GM21825 (cell line): ENCODE data around the gene PCYT1A.

Experiments used
- ATAC-seq: cut with Tn5 transposase; IDR thresholded peaks from one replicate; pipeline ENCODE4 v1.9.1; 2021; ENCODE audit warnings: mild to moderate bottlenecking, moderate library complexity; ENCODE audit not compliant: unreplicated experiment

Gene PCYT1A

GRCh38 chr3:196238612-196239560 is 48.6 kb downstream of the PCYT1A start:
- ATAC-seq, result no peak

DNA sequence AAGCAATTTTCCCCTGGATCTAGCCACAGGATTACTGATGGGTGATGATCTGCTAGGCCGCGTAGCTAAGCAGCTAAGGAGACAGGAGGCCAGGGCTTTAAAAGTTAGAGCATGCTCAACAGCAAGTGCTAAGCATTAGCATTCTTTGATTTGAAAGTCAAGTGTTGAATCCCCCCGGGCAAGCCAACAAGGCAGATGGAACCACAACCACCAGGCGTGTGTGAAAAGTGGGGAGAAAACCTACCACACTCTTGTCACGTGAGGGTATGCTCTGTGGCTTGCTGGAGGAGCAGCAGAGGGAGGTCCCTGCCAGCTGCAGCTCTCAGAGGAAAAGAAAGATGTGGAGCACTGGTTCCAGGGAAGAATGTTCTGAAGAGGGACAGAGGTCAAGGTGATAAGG is 50.3 kb downstream of the PCYT1A start:
- peak; percentile 45 for ATAC-seq

DNA sequence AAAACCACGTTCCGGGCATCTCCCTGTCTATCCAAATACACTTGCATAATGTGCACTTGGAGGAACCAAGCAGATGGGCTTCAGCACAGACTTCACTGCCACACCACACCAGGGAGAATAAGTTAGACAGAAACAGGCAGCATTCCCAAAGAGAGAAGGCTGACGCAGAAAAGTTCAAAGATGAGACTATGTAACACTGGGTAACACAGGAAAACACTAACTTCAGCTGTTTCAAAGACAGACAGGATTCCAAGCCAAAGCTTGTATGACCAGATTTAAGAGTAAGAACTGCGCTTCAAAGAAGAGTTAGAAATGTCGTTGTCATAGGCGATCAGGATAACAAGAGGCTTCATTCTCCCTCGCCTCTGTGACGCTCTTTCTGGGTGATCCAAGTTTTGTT is 51.3 kb downstream of the PCYT1A start:
- no peak for ATAC-seq

- ATAC-seq, result no peak
Measured at GRCh38 chr3:196235452-196236122, 51.9 kb downstream of the PCYT1A start.

GRCh38 chr3:196232882-196233251 is 54.7 kb downstream of the PCYT1A start:
- ATAC-seq, result no peak

DNA sequence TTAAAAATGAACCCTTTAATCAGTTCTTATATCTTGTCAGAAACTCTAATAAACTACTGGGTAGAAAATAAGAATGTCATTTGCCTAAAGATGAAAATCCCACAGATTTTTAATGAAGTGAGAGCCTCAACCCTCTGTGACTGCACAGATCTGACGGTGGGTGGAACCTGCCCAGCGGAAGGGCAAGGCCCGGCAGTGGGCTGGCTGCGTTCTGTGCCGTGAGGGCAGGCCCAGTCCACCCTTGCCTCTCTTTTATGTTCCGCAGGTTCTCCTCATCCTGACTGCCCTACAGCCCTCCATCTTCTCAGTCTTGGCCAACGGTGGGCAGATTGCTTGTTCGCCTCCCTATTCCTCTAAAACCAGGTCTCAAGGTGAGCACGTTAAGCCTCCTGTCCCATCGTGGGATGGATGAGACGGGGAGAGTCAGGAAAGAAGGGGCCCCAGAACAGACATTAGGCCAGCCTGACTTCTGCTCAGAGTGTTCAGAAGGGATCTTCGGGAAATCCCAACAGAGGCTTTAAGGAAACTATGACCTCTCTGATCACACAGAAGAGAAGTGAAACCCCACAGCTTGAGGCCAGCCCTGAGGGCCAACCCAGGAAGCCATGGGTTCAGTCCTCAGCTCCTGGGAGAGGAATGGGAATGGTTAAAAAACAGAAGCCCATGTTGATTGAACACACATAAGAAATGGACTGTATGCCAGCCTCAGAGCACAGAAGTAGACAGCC is 55.2 kb downstream of the PCYT1A start:
- peak; percentile 47 for ATAC-seq

DNA sequence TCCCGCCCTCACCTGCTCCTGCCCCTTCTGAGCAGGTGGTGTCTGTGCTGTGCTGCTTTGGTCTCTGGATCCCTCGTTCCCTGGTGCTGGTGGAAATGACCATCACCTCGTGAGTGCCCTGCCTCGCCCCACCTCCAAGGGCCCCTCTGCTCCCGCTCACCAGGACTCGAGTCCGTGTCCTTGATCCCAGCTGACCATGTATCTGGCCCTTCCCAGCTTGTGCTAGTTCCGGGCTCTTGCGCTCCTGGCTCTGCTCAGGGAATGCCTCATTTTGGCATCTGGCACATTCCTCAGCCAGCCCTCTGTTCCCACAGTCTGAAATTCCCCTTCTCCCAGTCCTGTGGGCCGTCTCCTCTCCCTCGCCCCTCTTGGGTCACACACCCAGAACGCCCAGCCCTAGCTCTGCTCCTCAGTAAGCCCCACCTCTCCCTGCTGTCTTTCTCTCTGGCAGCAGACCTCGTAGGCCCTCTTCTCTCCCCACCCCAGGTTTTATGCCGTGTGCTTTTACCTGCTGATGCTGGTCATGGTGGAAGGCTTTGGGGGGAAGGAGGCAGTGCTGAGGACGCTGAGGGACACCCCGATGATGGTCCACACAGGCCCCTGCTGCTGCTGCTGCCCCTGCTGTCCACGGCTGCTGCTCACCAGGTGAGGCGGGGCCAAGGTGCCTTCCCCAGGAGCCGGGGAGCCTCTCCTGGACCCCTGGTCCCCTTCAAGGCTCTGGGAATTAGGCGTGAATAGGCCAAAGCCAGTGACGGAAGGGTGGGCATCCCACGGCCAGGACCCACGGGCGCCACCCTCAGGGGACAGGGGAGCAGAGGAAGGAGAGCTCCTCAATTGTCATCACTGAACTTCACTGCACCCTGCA is 59.7 kb downstream of the PCYT1A start:
- no peak for ATAC-seq

DNA sequence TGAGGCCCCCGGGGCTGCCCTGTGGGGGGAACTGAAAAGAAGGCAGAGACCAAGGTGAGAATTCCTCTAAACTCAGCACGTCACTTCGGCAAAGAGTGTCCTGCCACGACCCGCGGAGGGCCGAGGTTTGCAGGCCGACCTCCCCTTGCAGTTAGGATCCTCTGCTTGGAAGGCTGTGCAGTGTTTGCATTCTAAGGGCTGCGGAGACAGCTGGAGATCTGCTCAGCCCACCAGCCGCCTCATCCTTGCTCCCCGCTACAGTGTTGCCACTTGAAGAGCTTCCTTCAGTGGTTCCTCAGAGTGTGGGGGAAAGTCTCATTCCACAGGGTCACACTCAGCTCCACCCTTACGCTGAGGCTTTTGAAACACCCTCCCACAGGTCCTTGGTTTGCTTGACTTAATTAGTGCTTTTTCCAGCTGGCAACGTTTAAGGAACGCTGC is 60.4 kb downstream of the PCYT1A start:
- ATAC-seq, result no peak

DNA sequence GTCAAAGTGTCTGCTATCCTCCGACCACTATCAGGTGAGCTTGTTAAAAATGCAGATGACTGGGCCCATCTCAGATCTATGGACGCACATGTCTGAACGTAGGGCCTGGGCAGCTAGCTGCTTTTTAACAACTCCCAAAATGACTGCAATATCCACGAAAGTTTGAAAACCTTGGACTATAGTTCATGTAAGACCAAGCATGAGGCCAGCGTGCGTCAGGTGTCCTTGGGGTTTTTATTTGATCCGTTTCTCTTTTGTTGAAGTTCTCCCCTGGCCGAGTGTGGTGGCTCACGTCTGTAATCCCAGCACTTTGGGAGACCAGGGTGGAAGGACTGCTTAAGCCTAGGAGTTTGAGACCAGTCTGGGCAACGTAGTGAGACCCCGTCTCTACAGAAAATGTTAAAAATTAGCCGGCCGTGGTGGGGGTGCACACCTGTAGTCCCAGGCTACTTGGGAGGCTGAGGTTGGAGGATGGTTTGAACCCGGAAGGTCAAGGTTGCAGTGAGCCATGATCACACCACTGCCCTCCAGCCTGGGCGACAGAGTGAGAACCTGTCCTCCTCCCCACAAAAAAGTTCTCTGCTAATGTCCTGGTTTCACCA is 61.7 kb downstream of the PCYT1A start:
- ATAC-seq, result no peak

GRCh38 chr3:196225086-196225485 is 62.4 kb downstream of the PCYT1A start:
- no peak for ATAC-seq

GRCh38 chr3:196222876-196223595 is 64.5 kb downstream of the PCYT1A start:
- ATAC-seq, result no peak

DNA sequence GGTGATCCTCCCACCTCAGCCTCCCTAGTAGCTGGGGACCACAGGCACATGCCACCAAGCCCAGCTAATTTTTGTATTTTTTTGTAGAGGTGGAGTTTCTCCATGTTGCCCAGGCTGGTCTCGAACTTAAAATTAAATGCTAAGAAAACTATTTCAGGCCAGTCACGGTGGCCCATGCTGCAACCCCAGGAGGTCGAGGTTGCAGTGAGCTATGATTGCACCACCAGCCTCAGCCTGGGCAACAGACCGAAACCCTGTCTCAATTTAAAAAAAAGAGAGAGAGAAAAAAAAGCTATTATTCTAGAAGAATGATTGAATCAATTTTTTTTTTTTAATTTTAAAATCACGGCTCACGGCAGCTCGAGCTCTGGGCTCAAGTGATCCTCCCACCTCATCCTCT is 66.5 kb downstream of the PCYT1A start:
- no peak for ATAC-seq

DNA sequence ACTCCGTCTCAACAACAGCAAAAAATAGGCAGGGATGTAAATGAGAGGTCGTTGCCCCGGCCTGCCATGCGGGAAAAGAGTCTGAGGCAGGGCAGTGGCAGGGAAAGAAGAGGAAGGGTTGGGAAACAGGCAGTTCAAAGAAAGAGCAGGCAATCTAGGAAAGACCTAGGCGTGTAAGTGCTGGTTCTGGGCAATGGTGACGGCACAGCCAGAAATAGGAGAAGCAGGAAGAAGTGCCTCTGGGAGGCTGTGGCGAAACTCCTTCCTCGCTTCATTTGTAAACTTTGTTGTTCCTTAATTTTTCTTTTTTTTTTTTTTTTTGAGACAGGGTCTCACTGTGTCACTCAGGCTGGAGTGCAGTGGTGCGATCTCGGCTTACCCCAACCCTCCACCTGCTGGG is 66.9 kb downstream of the PCYT1A start:
- no peak for ATAC-seq

DNA sequence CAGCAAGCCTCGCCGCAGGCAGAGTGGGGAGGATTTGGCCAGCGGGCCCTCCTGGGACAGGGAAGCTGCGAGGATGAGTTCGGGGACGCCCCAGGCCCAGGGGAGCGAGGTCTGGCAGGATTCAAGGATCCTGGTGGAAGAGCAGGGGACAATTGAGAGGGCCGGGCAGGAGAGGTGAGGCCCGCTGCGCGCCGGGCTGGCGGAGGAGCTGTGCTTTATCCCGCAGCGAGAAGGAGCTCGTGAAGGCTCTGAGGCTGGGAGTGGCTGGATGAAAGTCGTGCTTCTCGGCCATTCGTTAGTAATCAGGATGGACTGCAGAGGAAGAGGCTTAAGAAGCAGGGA is 67.6 kb downstream of the PCYT1A start:
- no peak for ATAC-seq

GRCh38 chr3:196219194-196219969 is 68.1 kb downstream of the PCYT1A start:
- peak; percentile 55 for ATAC-seq

GRCh38 chr3:196218155-196218712 is 69.3 kb downstream of the PCYT1A start:
- no peak for ATAC-seq

GRCh38 chr3:196217307-196218154 is 70.0 kb downstream of the PCYT1A start:
- no peak for ATAC-seq
